SKM-1 (cell line): ENCODE results near the gene HNRNPLL.

Experiments
- DNase-seq: peaks from one replicate; lab custom pipeline; 2025; ENCODE audit not compliant: unreplicated experiment; lab: John Stamatoyannopoulos, UW

The HNRNPLL gene

DNA sequence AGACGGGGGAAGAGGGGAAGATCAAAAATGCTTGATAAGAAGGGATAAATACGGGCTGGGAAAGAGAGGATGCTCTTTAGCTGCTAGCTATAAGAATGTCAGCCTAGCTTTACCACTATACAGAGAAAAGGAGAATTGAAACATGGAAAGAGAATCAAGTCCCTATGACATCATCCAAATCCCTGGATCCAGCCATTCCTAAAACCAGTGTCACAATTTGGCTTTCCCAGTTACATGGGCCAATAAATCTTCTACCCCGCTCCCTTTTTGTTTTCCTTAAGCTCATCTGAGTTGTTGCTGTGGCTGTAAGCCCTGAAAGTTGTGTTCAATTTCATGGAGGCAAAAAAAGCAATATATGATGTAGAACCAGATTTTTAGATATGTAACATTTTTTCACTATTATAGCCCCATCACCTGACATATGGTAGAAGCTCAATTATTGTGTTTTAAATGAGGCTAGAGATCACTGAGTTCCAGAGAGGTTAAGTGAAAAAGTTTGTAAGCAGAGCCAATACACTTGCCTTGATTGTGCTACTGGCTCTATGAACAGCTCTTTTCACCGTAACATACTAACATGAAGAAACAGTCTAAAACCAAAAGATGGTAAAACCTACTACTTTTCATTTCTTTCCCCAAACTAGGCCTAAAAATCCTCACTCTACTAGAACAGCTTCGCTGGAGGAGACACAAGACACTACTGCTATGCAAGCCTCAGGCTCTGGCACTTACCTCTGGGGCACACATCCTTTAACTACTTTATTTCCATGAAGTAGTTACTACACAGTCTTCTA, 4.3 kb downstream of the HNRNPLL start:
- DNase-seq: peak; percentile 26

- no peak for DNase-seq
These were observed 5.6 kb downstream of the HNRNPLL start for GRCh38 chr2:38597115-38597514.

DNA sequence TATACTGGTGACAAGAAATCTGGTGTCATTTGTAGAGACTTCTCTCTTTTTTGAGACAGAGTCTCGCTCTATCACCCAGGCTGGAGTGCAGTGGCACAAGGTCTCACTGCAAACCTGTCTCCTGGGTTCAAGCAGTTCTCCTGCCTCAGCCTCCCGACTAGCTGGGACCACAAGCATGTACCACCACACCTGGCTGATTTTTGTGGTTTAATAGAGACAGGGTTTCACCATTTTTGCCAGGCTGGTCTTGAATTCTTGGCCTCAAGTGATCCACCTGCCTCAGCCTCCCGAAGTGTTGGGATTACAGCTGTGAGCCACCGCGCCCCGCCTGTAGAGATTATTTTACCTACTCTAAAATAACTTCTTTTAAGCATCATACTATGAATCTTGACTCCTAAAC, 6.5 kb downstream of the HNRNPLL start:
- DNase-seq: no peak

- no peak for DNase-seq
These were observed 9.8 kb downstream of the HNRNPLL start for GRCh38 chr2:38592951-38593350.

DNA sequence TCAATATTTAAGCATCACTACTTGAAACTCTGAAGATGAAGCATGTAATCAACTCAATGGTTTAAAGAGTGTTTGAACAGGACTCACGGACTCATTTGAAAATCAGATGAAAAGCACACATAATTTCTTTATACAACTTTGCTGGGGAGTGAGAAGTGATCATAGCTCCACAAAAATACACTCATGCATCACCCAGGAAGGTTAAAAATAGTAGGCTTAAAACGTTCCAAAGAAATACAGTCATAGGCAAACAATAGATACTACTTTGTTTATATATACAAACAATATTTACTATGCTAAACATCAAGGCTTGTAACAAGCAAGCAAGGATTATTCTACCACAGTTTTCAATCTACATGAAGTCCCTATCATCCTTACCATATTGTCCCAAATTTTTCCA, 11.6 kb downstream of the HNRNPLL start:
- DNase-seq: no peak

DNA sequence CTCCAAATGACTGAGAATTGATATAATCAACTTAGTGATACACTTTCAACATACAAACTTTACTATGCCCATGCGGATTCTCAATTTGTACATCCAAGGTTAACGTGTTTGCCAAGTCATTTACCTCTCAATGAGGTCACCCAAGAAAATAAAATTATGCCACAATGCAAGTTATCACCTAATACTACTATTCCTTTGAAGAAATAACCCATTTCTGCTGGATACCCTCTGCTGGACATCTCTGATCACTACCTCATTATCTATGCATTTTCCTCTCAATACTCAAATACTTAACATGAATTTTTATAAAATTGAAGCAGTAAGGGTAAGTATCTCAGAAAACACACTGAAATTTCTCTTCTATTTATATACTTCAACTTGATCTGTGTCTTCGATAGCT, 12.7 kb downstream of the HNRNPLL start:
- DNase-seq: no peak

DNA sequence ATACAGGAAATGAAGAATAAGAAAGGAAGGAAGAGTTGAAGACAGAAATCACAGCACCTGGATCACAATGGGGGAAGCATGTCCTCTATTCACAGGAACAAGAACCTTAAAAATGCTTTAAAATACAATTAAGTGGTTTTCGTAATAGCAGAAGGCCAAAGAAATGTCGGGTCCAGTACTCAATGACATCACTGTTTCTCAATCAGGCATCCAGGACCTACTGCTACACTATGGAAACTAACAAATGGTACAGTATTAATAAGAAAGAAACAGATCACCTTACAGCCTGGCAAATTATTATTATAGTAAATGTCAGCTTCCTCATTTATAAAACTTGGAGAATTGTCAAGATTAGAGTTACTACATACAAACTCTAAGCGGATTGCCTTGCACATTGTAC, 15.8 kb downstream of the HNRNPLL start:
- no peak for DNase-seq

- no peak for DNase-seq
These were observed 17.8 kb downstream of the HNRNPLL start for GRCh38 chr2:38584881-38585280.

DNA sequence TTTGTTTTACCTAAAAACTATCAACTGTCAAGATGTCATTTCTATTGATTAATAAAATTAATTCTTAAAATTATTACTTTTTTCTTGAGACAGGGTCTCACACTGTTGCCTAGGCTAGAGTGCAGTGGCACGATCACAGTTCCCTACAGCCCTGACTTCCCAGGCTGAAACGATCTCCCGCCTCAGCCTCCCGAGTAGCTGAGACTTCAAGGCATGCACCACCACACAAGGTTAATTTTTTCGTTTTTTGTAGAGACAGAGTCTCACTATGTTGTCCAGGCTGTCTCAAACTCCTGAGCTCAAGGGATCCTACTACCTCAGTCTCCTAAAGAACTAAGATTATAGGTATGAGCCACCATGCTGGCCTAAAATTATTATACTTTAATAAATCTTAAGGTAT, 18.7 kb downstream of the HNRNPLL start:
- no peak for DNase-seq

DNA sequence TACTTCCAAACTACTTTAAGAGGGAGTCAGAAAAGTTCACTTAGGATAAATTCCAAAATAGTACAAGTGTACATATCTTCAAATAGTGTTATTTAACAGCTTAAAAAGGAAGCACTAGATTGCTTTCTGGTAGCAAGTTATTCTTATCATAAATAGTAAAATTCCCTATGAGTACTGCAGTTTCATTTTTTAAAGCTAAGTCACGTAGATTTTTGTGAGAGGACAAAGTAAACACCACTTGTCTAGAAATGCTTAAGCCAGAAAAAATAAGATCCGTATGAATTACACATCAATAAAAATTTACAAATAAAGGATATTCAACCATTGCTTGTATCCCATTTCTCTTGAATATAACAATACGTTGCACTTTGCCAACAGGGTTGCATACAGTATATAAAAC, 19.2 kb downstream of the HNRNPLL start:
- DNase-seq: no peak

DNA sequence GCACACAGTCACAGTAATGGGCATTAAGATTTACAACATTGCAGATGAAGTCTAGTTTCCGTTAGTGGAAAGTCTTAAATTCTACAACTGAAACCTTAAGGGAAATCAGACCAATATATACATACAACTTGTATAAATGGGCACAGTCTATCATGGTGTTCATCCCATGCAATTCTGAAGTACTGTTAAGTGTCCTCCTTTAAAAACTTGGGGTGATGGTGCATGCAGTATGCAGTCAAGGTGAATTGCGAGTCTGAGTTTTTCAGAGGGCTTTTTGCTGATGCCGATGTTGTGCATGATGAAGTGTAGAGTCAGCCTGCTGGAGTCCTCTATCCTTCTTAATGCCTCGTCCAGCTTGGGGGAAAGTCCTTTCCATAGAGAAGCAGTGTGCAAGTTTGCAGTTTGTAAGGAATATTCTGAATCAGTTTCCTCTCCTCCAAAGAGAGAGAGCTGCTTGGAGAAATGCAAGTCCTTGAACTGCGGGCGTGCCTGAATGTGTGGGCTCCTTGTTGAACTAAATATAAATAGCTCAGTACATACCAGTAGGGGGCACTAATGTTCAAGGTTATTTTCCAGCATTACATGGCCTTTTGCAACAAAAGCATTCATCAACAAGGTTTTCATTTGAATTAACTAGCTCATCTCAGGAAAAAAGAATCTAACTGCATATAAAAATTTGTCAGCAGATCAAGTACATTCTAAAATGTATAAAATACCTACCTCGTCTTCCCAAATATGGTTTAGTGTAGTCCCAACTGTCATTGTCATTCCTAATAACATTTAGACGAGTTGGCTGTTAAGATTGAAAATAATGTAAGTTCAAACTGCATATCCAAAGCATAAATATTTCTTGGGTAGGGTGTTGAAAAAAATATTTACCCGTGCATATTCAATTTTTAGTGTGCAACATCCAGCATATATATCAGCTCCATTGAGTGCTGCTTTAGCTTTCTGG, 21.3 kb downstream of the HNRNPLL start:
- peak; percentile 55 for DNase-seq

GRCh38 chr2:38580115-38580636, 22.6 kb downstream of the HNRNPLL start:
- no peak for DNase-seq

- no peak for DNase-seq
These were observed 23.9 kb downstream of the HNRNPLL start for GRCh38 chr2:38578832-38579231.

GRCh38 chr2:38574278-38574677, 28.4 kb downstream of the HNRNPLL start:
- no peak for DNase-seq

DNA sequence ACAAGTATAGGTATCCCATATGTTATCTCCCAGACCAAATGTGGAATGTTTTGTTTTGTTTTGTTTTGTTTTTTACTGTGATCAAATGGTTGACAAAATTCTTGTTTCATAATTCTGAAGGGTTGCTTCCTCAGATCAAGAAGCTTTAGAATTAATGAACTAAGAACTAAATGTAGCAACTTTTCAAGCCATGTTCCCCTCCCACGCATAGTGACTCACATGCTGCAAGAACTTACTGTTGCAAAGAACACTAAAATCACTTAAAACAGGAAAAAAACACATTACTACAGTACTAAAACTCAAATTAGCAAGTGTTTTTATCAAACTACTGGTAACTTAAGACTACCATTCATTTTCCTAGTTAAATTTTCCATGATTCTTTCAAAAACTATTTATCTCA, 30.6 kb downstream of the HNRNPLL start:
- no peak for DNase-seq

DNA sequence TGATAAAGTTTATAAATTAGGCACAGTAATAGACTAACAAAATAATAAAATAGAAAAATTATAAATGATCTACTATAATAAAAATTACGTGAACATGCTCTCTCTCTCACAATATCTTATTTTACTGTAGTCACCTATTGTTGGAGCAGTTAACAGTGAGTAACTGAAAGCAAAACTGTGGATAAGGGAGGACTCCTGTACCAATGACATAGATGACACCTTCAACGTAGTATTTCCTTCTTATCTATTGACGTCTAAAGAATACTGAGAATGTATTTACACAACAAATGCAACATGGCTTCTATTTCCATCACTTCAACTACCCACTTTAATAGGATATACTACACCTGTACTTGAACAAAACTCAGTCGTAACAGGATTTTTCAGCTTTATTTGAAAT, 31.5 kb downstream of the HNRNPLL start:
- no peak for DNase-seq

GRCh38 chr2:38568724-38569436, 33.8 kb downstream of the HNRNPLL start:
- no peak for DNase-seq

DNA sequence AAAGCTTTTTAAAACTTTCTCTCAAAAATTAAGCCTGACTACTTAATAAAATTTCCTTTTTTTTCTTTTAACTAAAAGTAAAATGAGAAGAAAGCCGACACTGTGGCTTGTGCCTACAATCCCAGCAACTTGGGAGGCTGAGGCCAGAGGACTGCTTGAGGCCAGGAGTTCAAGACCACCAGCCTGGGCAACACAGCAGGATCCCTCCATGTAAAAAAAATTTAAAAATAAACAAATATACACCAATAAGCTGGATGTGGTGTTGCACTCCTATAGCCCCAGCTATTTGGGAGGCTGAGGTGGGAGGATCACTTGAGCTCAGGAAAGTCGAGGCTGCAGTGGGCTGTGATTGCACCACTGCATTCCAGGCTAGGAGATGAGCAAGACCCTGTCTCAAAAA, 37.4 kb downstream of the HNRNPLL start:
- no peak for DNase-seq

- no peak for DNase-seq
These were observed 41.0 kb downstream of the HNRNPLL start for GRCh38 chr2:38561691-38562090.

DNA sequence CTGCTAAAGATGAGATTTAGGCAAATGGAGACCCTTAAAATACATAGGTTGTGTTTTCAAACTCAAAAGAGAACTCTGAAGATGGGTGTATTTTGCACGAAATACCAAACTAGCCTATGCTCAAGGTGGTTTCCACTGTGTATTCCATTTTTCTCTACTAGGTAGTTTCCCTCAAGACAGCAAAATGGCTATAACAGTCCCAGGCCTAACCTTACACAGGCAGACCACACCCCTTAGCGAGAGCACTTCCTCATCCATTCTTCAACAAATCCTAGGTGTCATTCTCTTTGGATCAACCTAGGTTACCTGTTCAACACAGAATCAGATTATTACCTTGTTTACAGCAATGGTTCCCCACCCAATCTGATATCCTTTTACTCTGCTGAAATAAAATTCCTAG, 42.6 kb downstream of the HNRNPLL start:
- DNase-seq: no peak

DNA sequence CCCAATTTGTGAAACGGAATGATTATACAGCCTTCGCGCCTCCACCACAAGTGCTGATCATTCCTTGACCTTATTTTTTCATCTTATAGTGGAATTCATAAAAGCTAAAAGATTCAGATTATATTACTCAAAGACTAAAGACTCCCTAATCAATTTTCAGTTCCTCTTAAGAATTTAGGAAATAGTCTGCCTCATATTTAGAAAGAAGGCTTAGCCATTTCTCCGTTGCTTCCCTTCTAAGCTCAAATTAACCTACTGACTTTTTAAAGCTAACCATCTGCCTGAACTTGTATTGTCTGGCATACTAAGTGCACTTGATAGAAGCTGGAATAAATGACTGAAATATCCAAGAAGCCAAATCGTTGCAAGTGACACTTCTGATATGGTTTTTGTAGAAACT, 44.7 kb downstream of the HNRNPLL start:
- DNase-seq: no peak
